ENCODE measurements around the gene CBLB.

The CBLB gene

DNA sequence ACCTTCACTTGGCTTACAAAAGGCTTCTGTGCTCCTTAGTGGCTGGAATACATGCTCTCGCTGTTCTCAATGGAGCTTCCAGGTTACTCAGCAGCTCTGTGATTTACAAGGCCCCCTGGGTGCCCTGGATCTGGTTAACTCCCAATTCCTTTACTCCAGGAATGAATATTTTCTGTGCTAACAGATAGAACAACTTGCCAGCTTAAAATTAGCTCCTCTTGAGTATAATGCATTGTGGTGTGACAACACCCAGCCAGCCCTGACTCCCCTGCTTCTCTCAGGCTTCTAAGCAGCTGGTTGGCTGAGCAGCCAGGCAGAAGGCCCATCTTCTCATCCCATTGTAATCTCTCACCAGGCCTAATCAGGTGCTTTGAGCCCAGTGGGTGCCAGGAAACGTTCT is 255.7 kb downstream of the CBLB start:
- TF ChIP-seq, protein P1, sequence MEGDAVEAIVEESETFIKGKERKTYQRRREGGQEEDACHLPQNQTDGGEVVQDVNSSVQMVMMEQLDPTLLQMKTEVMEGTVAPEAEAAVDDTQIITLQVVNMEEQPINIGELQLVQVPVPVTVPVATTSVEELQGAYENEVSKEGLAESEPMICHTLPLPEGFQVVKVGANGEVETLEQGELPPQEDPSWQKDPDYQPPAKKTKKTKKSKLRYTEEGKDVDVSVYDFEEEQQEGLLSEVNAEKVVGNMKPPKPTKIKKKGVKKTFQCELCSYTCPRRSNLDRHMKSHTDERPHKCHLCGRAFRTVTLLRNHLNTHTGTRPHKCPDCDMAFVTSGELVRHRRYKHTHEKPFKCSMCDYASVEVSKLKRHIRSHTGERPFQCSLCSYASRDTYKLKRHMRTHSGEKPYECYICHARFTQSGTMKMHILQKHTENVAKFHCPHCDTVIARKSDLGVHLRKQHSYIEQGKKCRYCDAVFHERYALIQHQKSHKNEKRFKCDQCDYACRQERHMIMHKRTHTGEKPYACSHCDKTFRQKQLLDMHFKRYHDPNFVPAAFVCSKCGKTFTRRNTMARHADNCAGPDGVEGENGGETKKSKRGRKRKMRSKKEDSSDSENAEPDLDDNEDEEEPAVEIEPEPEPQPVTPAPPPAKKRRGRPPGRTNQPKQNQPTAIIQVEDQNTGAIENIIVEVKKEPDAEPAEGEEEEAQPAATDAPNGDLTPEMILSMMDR (IDR thresholded peaks at IDR 0.05; ENCODE audit: borderline replicate concordance, control extremely low read depth, extremely low read depth, insufficient read depth, missing control alignments): no peak
- no peak for DNase-seq (ENCODE audit: low spot score)
- in situ Hi-C loops (cut with MboI; ENCODE audit: low sequenced_read_pairs, unreplicated experiment): no loop called here

DNA sequence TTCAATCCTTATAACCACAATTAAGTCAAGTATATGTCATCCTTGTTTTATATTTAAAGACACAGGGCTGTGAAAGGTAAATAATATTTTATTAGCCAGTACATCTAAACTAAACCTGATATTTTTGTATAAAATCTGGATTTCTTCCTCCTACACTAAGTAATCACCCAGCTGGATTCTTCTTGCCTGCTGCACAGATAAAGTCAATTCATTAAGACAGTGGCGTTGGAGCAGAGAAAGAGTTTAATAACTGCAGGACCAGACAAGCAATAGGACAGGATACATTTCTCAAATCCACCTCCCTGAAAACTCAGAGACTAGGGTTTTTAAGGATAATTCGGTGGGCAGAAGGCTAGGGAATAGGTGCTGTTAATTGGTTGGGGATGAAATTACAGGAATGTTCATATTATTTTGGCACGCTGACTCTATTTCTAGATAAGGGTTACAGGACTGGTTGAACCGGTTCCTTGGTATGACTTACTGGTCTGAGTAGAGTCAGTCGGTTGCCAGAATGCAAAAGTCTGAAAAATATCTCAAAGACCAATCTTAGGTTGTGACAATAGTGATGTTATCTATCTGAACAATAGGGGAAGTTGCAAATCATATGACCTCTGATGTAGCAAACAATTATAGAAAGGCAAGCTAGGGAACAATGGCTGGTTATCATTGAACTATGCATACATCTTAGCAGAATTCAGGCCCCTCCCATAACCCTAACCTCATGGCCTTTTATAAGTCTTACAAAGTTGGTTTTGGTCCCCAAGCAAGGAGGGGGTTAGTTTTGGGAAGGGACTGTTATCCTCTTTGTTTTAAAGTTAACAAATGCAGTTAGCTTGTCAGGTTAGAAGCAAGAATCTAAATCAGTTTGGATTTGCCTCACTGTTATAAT is 257.3 kb downstream of the CBLB start:
- no peak for DNase-seq (ENCODE audit: low spot score)
- TF ChIP-seq, protein P1 (IDR thresholded peaks at IDR 0.05; ENCODE audit: borderline replicate concordance, control extremely low read depth, extremely low read depth, insufficient read depth, missing control alignments): no peak
- in situ Hi-C loops (cut with MboI; ENCODE audit: low sequenced_read_pairs, unreplicated experiment): no loop called here

DNA sequence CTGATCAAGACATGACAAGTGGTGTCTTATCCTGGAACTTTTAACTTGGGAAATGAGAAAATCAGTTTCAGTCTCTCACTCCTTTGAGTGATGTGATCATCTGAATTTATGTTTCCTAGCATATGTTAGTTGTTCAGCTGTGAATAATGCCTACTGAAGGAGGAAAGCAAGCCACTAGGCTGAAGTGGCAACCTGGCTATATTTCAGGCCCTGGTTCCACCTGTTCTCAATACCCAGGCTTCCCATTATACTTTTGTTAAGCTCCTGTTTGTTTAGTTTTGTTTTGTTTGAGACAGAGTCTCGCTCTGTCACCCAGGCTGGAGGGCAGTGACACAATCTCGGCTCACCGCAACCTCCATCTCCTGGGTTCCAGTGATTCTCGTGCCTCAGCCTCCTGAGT is 258.3 kb downstream of the CBLB start:
- no peak for DNase-seq (ENCODE audit: low spot score)
- in situ Hi-C loops (cut with MboI; ENCODE audit: low sequenced_read_pairs, unreplicated experiment): no loop called here

DNA sequence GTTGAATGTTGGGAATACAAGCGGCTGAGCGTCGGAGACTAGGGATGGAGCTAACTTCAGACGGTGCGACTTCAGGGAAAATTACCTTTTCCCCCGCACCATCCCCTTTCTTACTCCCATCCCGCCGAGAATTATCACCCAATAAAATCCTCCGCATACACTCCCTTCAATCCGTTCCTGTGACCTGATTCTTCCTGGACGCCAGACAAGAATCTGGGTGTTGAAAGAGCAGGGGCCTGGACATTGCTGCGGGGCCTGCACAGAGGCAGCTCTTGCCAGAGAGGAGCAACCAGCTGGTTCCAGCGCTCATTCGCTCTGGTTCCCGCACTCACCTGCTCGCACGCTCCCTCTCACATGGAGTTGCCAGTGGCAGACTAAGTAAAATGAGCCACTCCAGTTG is 260.2 kb downstream of the CBLB start:
- DNase-seq (ENCODE audit: low spot score): no peak
- in situ Hi-C loops (cut with MboI; ENCODE audit: low sequenced_read_pairs, unreplicated experiment): no loop called here
- TF ChIP-seq, protein P1 (IDR thresholded peaks at IDR 0.05; ENCODE audit: borderline replicate concordance, control extremely low read depth, extremely low read depth, insufficient read depth, missing control alignments): no peak

More for the DNA sequence above, 258.3 kb downstream of the CBLB start:
- TF ChIP-seq, protein P1 (IDR thresholded peaks at IDR 0.05; ENCODE audit: borderline replicate concordance, control extremely low read depth, extremely low read depth, insufficient read depth, missing control alignments): no peak

DNA sequence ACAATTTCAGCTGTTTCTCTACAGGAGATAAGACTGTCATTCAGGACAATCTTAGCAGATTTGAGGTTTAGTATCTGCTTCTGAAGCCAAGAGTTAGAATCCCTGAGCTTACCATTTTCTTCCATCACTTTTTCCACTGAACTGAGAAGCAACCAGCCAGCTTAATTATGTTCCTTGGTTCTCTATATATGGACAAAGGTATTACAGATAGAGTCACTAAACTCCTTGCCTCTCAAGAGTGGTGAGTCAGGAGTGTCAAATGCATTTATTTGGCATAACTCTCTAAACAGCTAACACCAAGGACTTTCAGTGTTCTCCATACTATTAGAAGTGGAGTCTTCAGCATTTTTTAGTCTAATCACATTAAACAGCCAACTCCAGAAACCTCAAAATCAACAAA is 262.8 kb downstream of the CBLB start:
- in situ Hi-C loops (cut with MboI; ENCODE audit: low sequenced_read_pairs, unreplicated experiment): no loop called here
- no peak for DNase-seq (ENCODE audit: low spot score)
- TF ChIP-seq, protein P1 (IDR thresholded peaks at IDR 0.05; ENCODE audit: borderline replicate concordance, control extremely low read depth, extremely low read depth, insufficient read depth, missing control alignments): no peak
